HG02642 (cell line): ENCODE data around the gene FAM124A.

Source experiments
- ATAC-seq: cut with Tn5 transposase; IDR thresholded peaks from one replicate; pipeline ENCODE4 v1.9.1; 2021; ENCODE audit warnings: mild to moderate bottlenecking; ENCODE audit not compliant: unreplicated experiment, poor library complexity

The FAM124A gene

GRCh38 chr13:51222037-51222685 is at the start of gene FAM124A:
Gene FAM124A, plus strand, starts transcription at chr13:51222398. Its CDS starts 104 bp downstream, at chr13:51222502.
- peak; percentile 86 for ATAC-seq

- ATAC-seq = no peak
These were observed 47.2 kb upstream of the FAM124A start for GRCh38 chr13:51175021-51175420.

GRCh38 chr13:51175639-51176038 is 46.6 kb upstream of the FAM124A start:
- ATAC-seq = no peak

- no peak for ATAC-seq
These were observed 45.0 kb upstream of the FAM124A start for GRCh38 chr13:51177188-51177587.

- no peak for ATAC-seq
These were observed 43.6 kb upstream of the FAM124A start for GRCh38 chr13:51178456-51179074.

- no peak for ATAC-seq
These were observed 42.7 kb upstream of the FAM124A start for GRCh38 chr13:51179432-51179971.

GRCh38 chr13:51180853-51181511 is 41.2 kb upstream of the FAM124A start:
- no peak for ATAC-seq

GRCh38 chr13:51181786-51182383 is 40.3 kb upstream of the FAM124A start:
- no peak for ATAC-seq

- no peak for ATAC-seq
These were observed 30.5 kb upstream of the FAM124A start for GRCh38 chr13:51191743-51192142.

- no peak for ATAC-seq
These were observed 29.9 kb upstream of the FAM124A start for GRCh38 chr13:51192348-51192747.

- no peak for ATAC-seq
These were observed 28.8 kb upstream of the FAM124A start for GRCh38 chr13:51193387-51193786.

- ATAC-seq = no peak
These were observed 27.3 kb upstream of the FAM124A start for GRCh38 chr13:51194942-51195341.

GRCh38 chr13:51201886-51202285 is 20.3 kb upstream of the FAM124A start:
- no peak for ATAC-seq

GRCh38 chr13:51202477-51203046 is 19.6 kb upstream of the FAM124A start:
- no peak for ATAC-seq

- ATAC-seq = no peak
These were observed 15.6 kb upstream of the FAM124A start for GRCh38 chr13:51206584-51206983.

GRCh38 chr13:51207881-51208280 is 14.3 kb upstream of the FAM124A start:
- no peak for ATAC-seq

- no peak for ATAC-seq
These were observed 13.5 kb upstream of the FAM124A start for GRCh38 chr13:51208716-51209115.

GRCh38 chr13:51211910-51212309 is 10.3 kb upstream of the FAM124A start:
- ATAC-seq = no peak

- ATAC-seq = no peak
These were observed 9.4 kb upstream of the FAM124A start for GRCh38 chr13:51212758-51213157.

- no peak for ATAC-seq
These were observed 8.9 kb upstream of the FAM124A start for GRCh38 chr13:51213173-51213728.
